Activated naive CD4-positive, alpha-beta T cell treated with anti-CD3 and anti-CD28 coated beads, Interleukin-2, amount 10 ng/mL, durations not matched to agents 5 hours and 36 hours (primary cell): ENCODE data around the gene CAB39. TPM values are rescaled to one million over a fixed set of nuclear protein-coding genes. Genes with fewer than 3 reads are reported as not detected.

Experiments used
- total RNA-seq, 2 experiments: library from RNA; stranded (reverse); gene quantifications; one replicate each; pipeline ENCODE4 v1.2.3, GENCODE V29; 2021

CAB39 gene
- 100 to 1,000 TPM; 166 to 168 TPM for total RNA-seq

GRCh38 chr2:230712443-230713330, at the start of gene CAB39:
Gene CAB39 (plus strand): TSS chr2:230712842. CDS start chr2:230760002, 47,160 bp downstream.

GRCh38 chr2:230864605-230865306, 152.1 kb downstream of the CAB39 start, which contains the start of gene ITM2C:
Gene ITM2C (plus strand): TSS chr2:230864942. CDS start chr2:230865026, 84 bp downstream.

Other genes starting within 250 kb of the CAB39 start
- 10 to 100 TPM; 12.2 to 13.5 TPM for gene ITM2C, start 152.1 kb downstream of the CAB39 start, total RNA-seq
- gene GPR55, start 212.4 kb downstream of the CAB39 start, total RNA-seq, result 1 to 10 TPM; 2.4 to 2.9 TPM